OCI-LY3 (cell line): ENCODE results near the gene C2orf72.

Experiments
- EZH2phosphoT487 ChIP-seq: fragments of 200-600 bp; shearing (Covaris generic); IDR thresholded peaks from 2 replicates; pipeline ENCODE4 v1.6.1; 2018; ENCODE audit warnings: antibody characterized with exemption, mixed run types, low read depth
- TF ChIP-seq, protein P1 (sequence below): fragments of 200-600, 300-600 bp; sonication (generic); IDR thresholded peaks from 2 replicates; pipeline ENCODE4 v1.5.1; 2014; ENCODE audit warnings: antibody characterized with exemption, low read length, low read depth

DNA sequence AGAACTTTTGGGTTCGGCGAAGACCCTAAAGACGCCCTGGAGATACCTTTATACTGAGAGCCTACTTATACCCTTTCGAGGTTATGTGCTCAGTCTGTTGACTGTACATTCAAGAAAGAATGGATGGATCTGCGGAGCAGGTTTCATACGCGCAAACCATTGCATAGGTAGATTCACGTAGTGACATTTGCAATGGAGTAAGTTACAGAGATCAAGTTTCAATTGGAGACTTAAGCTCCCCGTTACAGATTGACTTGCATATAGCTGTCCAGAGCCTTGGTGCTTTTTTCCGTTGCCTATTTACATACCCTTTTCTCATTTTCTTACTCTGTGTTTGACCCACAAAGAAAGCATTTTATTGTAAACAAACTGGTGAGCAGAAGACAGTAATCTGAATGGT, 20.3 kb downstream of the C2orf72 start:
- TF ChIP-seq, protein P1, sequence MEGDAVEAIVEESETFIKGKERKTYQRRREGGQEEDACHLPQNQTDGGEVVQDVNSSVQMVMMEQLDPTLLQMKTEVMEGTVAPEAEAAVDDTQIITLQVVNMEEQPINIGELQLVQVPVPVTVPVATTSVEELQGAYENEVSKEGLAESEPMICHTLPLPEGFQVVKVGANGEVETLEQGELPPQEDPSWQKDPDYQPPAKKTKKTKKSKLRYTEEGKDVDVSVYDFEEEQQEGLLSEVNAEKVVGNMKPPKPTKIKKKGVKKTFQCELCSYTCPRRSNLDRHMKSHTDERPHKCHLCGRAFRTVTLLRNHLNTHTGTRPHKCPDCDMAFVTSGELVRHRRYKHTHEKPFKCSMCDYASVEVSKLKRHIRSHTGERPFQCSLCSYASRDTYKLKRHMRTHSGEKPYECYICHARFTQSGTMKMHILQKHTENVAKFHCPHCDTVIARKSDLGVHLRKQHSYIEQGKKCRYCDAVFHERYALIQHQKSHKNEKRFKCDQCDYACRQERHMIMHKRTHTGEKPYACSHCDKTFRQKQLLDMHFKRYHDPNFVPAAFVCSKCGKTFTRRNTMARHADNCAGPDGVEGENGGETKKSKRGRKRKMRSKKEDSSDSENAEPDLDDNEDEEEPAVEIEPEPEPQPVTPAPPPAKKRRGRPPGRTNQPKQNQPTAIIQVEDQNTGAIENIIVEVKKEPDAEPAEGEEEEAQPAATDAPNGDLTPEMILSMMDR = no peak
- TF ChIP-seq EZH2phosphoT487 = no peak
